Body of pancreas (tissue), 4 donors: ENCODE measurements around the gene BRD3. TPM values are rescaled to one million over a fixed set of nuclear protein-coding genes. Genes with fewer than 3 reads are reported as not detected.
A peak's percentile ranks its signal among the peaks of the same experiment; 100 is the strongest.

Experiments used
- ATAC-seq: fragments of 150-250 bp; one replicate; pipeline ENCODE4 v1.9.1; 2016
- DNase-seq, 4 donors: peaks; one replicate each; pipeline ENCODE4 v3.0.0-alpha.2; 2019
- H3K27ac ChIP-seq, 4 donors: fragments of 200-600 bp; sonication (generic); 1 replicate in 3 of 4; 2 replicates in 1 of 4; pipeline versions ENCODE4 v1.5.1 to v1.6.1; 2016 to 2019; ENCODE audit warnings: mild to moderate bottlenecking in 1 of 4, mixed read lengths in 1 of 4, moderate library complexity in 1 of 4
- H3K27me3 ChIP-seq, 2 donors: fragments of 200-600 bp; sonication (generic); one replicate each; pipeline ENCODE4 v1.6.0; 2016; ENCODE audit warnings: mild to moderate bottlenecking in 1 of 2
- H3K36me3 ChIP-seq, 2 donors: fragments of 200-600 bp; sonication (generic); replicated peaks in 1 of 2; 2 replicates each; pipeline ENCODE4 v1.5.1; 2016; ENCODE audit warnings: low read depth in 2 of 2; ENCODE audit not compliant: insufficient read depth in 1 of 2
- H3K4me1 ChIP-seq: fragments of 200-600 bp; sonication (generic); one replicate; pipeline ENCODE4 v1.6.0; 2016
- H3K4me3 ChIP-seq, 2 donors: fragments of 200-600 bp; sonication (generic); 1 replicate in 1 of 2; 2 replicates in 1 of 2; pipeline ENCODE4 v1.5.1; 2016 to 2019
- H3K9me3 ChIP-seq, 3 donors: fragments of 200-600 bp; sonication (generic); 1 replicate in 2 of 3; 2 replicates in 1 of 3; pipeline ENCODE4 v1.5.1; 2016
- POLR2A ChIP-seq, 3 donors: fragments of 450-650 bp; IDR thresholded peaks; one replicate each; pipeline ENCODE4 v1.6.1; 2016; ENCODE audit warnings: antibody characterized with exemption in 3 of 3, mild to moderate bottlenecking in 2 of 3
- WGBS, 2 donors: methylation state at CpG; one replicate each; pipeline ENCODE4 v1.1.5; 2017; 5-methylcytosine and 5-hydroxymethylcytosine counted together
- intact Hi-C: fragments of 100-400 bp; cut with DNase I; formaldehyde crosslinking; loops from one replicate; pipeline ENCODE4 v1.15.1; 2023
- total RNA-seq, 2 donors: library from RNA; depleted of rRNA; stranded (reverse); fragments of >200 nt; gene quantifications; one replicate each; pipeline ENCODE4 v1.1.0, GENCODE V29; 2016
- TF ChIP-seq, protein P1 (sequence below), 7 experiments: fragments of 450-650 bp in 4 of 7; fragments of 200-600 bp in 3 of 7; sonication (generic) in 3 of 7; IDR thresholded peaks; one replicate each; pipeline ENCODE4 v1.5.1; 2016 to 2019; ENCODE audit warnings: antibody characterized with exemption in 7 of 7

Gene BRD3
- total RNA-seq, 2 donors from 2014 or later: 12.2 to 27.4 TPM

DNA sequence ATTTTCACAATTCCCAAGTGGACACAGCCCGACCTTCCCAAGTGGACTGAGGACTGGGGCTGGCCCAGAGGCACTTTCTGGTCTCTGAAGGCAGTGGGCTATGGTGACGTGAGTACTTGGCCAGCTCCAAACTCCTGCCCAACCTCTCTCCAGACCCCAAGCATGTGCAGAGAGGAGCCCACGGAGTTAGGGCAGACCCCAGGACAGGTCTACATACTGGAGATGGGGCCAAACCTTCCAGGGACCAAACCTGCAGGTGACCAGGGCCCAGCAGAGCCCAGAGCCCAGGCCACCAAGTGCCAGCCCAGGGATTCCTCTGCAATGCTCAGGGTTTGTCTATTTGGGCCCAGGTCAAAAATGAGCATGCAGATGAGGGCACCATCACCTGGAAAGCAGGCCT is 15.3 kb downstream of the BRD3 start:
- Histone ChIP-seq H3K4me3 (no peak overlapping the region), H3K27ac (no peak overlapping the region), H3K4me1 (peaks cover 51% of the 10 kb centered on the region), H3K9me3 (no peaks in the 10 kb centered on the region), H3K36me3 (peaks cover 11 to 13% of the 10 kb centered on the region in 2 donors), H3K27me3 (no peaks in the 10 kb centered on the region)
- intact Hi-C loops: no loop called here
- ATAC-seq (no peak), DNase-seq (peak in 1 of 4 donors; percentile 6)
- WGBS, 2 donors: 91 to 95% methylated on average over 2 of the region's 3 CpGs
- no peak for TF ChIP-seq POLR2A (IDR thresholded peaks at IDR 0.05)
- TF ChIP-seq, protein P1, sequence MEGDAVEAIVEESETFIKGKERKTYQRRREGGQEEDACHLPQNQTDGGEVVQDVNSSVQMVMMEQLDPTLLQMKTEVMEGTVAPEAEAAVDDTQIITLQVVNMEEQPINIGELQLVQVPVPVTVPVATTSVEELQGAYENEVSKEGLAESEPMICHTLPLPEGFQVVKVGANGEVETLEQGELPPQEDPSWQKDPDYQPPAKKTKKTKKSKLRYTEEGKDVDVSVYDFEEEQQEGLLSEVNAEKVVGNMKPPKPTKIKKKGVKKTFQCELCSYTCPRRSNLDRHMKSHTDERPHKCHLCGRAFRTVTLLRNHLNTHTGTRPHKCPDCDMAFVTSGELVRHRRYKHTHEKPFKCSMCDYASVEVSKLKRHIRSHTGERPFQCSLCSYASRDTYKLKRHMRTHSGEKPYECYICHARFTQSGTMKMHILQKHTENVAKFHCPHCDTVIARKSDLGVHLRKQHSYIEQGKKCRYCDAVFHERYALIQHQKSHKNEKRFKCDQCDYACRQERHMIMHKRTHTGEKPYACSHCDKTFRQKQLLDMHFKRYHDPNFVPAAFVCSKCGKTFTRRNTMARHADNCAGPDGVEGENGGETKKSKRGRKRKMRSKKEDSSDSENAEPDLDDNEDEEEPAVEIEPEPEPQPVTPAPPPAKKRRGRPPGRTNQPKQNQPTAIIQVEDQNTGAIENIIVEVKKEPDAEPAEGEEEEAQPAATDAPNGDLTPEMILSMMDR (IDR thresholded peaks at IDR 0.05): no peak

DNA sequence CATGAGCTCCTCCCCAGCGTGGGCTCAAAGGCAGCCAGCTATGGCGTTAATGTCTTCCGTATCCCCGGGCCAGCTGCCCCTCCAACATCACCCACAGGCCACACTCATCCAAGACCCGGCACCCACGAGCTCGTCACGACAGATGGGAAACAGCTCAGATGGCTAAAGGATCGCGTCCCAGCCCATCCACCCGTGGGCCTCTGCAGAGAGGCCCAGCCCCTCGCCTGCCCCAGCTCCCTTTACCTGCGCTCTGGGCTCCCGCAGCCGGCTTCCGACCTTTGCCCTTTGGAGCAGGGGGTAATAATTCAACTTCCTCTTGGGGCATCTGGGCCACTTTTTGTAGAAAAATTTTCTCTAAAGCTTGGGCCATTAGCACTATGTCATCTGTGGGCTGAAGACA is 16.5 kb downstream of the BRD3 start:
- intact Hi-C loops: no loop called here
- H3K4me3 ChIP-seq: no peak overlapping the region
- WGBS, 2 donors: 90 to 91% methylated on average over 11 to 16 of the region's 16 CpGs
- H3K4me1 ChIP-seq: peaks cover 39% of the 10 kb centered on the region
- H3K9me3 ChIP-seq: no peaks in the 10 kb centered on the region
- TF ChIP-seq, protein P1 (IDR thresholded peaks at IDR 0.05): no peak
- TF ChIP-seq POLR2A (IDR thresholded peaks at IDR 0.05): no peak
- no peak overlapping the region for H3K27ac ChIP-seq
- H3K36me3 ChIP-seq: peaks cover 13 to 16% of the 10 kb centered on the region in 2 donors
- H3K27me3 ChIP-seq: no peaks in the 10 kb centered on the region
- ATAC-seq: no peak
- peak in 1 of 4 donors; percentile 7 for DNase-seq

DNA sequence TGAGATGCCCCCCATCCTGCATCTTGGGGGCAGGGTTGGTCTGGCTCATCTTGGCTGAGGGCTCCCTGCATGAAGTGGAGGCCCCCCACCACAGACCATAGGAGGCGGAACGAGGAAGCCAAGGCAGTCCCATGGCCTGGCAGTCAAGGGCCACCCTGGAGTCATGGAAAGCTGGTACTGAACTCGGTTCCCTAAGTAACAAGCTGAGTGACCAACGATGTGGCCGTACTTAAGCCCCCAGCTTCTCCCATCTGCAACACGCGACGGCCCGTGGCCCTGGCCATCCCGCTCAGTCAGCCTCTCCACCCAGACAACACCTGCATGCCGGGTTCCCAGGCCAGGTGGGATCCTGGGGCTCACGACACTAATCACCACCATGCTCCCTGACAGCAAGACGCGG is 17.1 kb downstream of the BRD3 start:
- Histone ChIP-seq H3K27me3 (no peaks in the 10 kb centered on the region), H3K4me3 (no peak overlapping the region), H3K9me3 (no peaks in the 10 kb centered on the region), H3K4me1 (peaks cover 33% of the 10 kb centered on the region), H3K27ac (no peak overlapping the region), H3K36me3 (peaks cover 13 to 16% of the 10 kb centered on the region in 2 donors)
- peak in 1 of 4 donors; percentile 3 for DNase-seq
- TF ChIP-seq, protein P1 (IDR thresholded peaks at IDR 0.05): no peak
- TF ChIP-seq POLR2A (IDR thresholded peaks at IDR 0.05): no peak
- no peak for ATAC-seq
- WGBS, 2 donors: 89 to 90% methylated on average over 7 to 14 of the region's 14 CpGs
- intact Hi-C loops: no loop called here

DNA sequence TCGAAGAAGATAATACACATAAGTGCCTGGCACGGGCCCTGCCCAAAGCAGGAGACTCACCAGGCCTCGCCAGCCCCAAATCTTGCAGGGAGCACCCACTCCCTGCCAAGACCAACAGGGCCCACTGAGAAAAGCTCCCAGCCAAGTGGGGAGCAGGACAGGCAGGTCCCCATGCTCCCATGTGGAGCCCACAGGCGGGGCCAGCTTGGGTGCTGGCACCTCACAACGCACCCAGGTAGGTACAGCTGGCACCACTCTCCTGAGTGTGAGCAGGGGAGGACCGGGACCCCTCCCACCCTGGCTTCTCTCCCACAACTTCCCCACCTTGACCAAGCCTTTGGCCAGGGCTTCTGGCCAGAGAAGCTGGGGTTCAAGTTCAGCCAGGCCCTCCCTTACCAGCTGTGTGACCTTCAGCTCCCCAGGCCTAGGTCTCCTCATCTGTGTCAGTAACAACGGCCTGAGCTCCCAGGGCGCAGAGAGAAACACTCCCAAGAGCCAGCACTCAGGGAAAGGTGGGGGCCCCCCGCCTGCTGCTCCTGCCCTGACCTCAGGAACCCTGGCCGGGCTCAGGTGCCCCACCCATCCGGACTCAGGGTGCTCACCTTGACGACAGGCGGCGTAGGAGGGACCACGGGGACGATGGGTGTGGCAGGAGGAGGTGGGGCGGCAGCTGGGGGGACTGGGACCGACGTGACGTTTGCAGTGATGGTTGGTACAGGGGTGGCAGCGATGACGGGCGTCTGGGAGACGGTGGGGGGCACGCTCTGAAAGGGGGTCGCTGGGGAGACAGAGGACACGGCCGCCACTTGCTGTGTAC is 17.8 kb downstream of the BRD3 start:
- no peak for TF ChIP-seq POLR2A (IDR thresholded peaks at IDR 0.05)
- TF ChIP-seq, protein P1 (IDR thresholded peaks at IDR 0.05): no peak
- H3K27me3 ChIP-seq: no peaks in the 10 kb centered on the region
- intact Hi-C loops: no loop called here
- WGBS, 2 donors: 81 to 89% methylated on average over 23 to 26 of the region's 28 CpGs
- no peak overlapping the region for H3K27ac ChIP-seq
- H3K36me3 ChIP-seq: peaks cover 13 to 16% of the 10 kb centered on the region in 2 donors
- H3K9me3 ChIP-seq: no peaks in the 10 kb centered on the region
- DNase-seq: no peak
- H3K4me3 ChIP-seq: no peak overlapping the region
- H3K4me1 ChIP-seq: peaks cover 26% of the 10 kb centered on the region
- no peak for ATAC-seq
